Epithelial cell of esophagus (primary cell): ENCODE measurements around the gene CFAP77.
A peak's percentile ranks its signal among the peaks of the same experiment; 100 is the strongest.

ENCODE experiments used
- DNase-seq: peaks from one replicate; pipeline ENCODE4 v3.0.0; 2010; ENCODE audit warnings: low read depth
- H3K4me3 ChIP-seq: 2 replicates; pipeline ENCODE4 v1.5.1; 2011; ENCODE audit warnings: mild to moderate bottlenecking, low read length, control low read depth
- TF ChIP-seq, protein P1 (sequence below): IDR thresholded peaks from 2 replicates; pipeline ENCODE4 v1.5.1; 2011; ENCODE audit warnings: low read depth, mild to moderate bottlenecking, low read length, control low read depth, inconsistent platforms; ENCODE audit not compliant: insufficient read depth; ENCODE audit errors: missing control alignments

CFAP77 gene

DNA sequence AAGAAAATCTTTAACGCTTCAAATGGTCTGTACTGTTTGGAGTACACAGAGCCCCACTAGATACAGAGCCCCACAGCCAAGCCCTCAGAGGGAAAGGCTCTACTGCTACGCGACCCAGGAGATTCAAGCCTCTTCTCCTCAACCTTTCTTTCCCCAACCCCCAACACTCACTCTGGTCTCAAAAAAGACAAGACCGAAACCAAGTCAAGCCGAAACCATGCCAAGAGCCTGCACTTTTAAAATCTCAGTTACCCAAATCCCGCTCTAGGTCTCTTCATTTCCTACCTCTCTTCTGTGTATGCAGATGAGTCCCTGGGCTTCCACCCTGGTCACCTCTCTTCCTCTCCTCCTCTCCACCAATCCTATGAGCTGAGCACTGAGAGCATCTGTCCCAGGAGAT, 204.3 kb downstream of the CFAP77 start:
- DNase-seq: no peak
- TF ChIP-seq, protein P1, sequence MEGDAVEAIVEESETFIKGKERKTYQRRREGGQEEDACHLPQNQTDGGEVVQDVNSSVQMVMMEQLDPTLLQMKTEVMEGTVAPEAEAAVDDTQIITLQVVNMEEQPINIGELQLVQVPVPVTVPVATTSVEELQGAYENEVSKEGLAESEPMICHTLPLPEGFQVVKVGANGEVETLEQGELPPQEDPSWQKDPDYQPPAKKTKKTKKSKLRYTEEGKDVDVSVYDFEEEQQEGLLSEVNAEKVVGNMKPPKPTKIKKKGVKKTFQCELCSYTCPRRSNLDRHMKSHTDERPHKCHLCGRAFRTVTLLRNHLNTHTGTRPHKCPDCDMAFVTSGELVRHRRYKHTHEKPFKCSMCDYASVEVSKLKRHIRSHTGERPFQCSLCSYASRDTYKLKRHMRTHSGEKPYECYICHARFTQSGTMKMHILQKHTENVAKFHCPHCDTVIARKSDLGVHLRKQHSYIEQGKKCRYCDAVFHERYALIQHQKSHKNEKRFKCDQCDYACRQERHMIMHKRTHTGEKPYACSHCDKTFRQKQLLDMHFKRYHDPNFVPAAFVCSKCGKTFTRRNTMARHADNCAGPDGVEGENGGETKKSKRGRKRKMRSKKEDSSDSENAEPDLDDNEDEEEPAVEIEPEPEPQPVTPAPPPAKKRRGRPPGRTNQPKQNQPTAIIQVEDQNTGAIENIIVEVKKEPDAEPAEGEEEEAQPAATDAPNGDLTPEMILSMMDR: no peak
- H3K4me3 ChIP-seq: no peak overlapping the region

DNA sequence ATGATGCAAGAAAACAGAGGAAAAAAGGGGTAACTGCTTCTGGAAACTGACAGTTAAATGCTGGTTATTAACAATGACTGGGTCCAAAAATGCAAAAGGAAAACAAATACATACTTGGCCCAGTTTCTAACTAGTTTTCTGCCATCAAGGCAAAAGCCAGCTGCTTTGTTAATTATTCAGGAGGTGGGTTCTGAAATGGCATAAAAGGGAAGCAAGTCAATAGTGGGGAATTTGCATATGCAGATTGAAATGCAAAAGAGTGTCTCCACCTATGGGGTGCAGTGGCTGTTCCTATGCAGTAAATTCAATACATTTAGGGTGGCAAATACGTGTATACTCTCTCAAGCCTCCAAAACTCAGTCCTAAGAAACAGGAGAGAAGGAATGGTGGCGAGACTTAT, 205.8 kb downstream of the CFAP77 start:
- no peak for DNase-seq
- no peak overlapping the region for H3K4me3 ChIP-seq
- TF ChIP-seq, protein P1: no peak

DNA sequence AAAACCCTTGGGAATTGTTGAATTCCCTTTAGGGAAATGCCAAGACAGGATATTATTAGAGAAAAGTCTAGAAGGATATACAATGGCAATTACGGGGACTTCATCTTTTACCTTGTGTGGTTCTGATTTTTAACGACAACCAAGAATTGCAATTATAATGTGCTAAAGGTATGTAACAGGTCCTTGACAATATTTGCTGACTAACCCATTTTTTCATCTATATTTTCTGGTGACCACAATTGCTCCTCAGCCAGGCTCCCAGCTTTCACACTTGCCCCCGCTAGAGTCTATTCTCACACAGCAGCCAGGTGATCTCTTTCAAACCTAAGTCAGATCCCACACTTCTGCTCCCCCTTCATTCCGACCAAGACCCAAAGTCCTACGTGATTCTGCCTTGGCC, 206.7 kb downstream of the CFAP77 start:
- TF ChIP-seq, protein P1: no peak
- no peak for DNase-seq
- no peak overlapping the region for H3K4me3 ChIP-seq

DNA sequence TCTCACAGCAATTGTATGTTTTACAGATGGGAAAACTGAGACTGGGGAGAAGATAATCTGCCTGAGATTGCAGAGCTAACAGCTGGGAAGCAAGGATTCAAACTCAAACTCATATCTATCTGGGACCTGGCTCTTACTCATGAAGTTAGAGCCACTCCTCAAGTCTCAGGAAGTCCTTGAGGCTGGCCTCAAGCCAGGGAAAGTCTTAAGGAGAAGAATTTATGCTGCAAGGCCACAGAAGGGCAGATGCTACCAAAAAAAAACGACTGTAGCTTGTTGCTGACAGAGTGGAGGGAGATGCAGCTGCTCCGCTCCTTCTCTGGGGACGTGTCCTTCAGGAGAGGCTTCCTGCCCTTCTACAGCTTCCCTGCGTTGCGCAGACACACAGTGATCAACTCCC, 212.1 kb downstream of the CFAP77 start:
- TF ChIP-seq, protein P1: no peak
- DNase-seq: peak; percentile 24
- H3K4me3 ChIP-seq: no peak overlapping the region
